ENCODE results near the gene TTLL12. TPM values are rescaled to one million over a fixed set of nuclear protein-coding genes. Genes with fewer than 3 reads are reported as not detected.

The TTLL12 gene
- total and polyA plus RNA-seq, 2 experiments from 2014 or later: 46.7 to 147 TPM

- H3K79me2 ChIP-seq (replicated peaks; ENCODE audit: insufficient read depth): no peaks in the 10 kb centered on the region
- H3K4me3 ChIP-seq: no peak overlapping the region
- Mint-ChIP-seq H3K4me1 (peaks cover 3% of the 10 kb centered on the region; the same call in 2 of the 3 replicates), H3K36me3 (ENCODE audit: low read depth) (no peaks in the 10 kb centered on the region), H3K27ac (no peak overlapping the region), H3K9me3 (no peaks in the 10 kb centered on the region), H3K27me3 (ENCODE audit: insufficient read depth, low read depth, poor library complexity) (peaks cover 11% of the 10 kb centered on the region), H3K4me3 (no peak overlapping the region; the same call in 2 of the 3 replicates)
- no peak overlapping the region for H2AFZ ChIP-seq
- H3K4me1 ChIP-seq (ENCODE audit: insufficient read depth): no peaks in the 10 kb centered on the region
- no peak for ATAC-seq
- TF ChIP-seq EZH2 (IDR thresholded peaks at IDR 0.05; ENCODE audit: low read depth, unreplicated experiment): no peak
- TF ChIP-seq POLR2AphosphoS5 (IDR thresholded peaks at IDR 0.05; ENCODE audit: low read depth): no peak
- TF ChIP-seq JUNB (IDR thresholded peaks at IDR 0.05; ENCODE audit: unreplicated experiment): no peak
- no peak for TF ChIP-seq REST (IDR thresholded peaks at IDR 0.05; ENCODE audit: unreplicated experiment)
- TF ChIP-seq ZNF462 (CRISPR knock-in tag; IDR thresholded peaks at IDR 0.05): no peak
- no peak for TF ChIP-seq CREB1 (CRISPR knock-in tag; IDR thresholded peaks at IDR 0.05; ENCODE audit: low read depth)
- TF ChIP-seq NANOG (IDR thresholded peaks at IDR 0.05; ENCODE audit: borderline replicate concordance): no peak
- no peak for TF ChIP-seq ETS1 (IDR thresholded peaks at IDR 0.05)
- TF ChIP-seq STAT1 (IDR thresholded peaks at IDR 0.05; ENCODE audit: unreplicated experiment): no peak
- no peak for TF ChIP-seq CTCF (conservative IDR thresholded peaks at IDR 0.05; ENCODE audit: low read depth in 2 of 2)
- no peak for TF ChIP-seq EZH2phosphoT487 (IDR thresholded peaks at IDR 0.05; ENCODE audit: unreplicated experiment)
- TF ChIP-seq ZNF331 (CRISPR knock-in tag; IDR thresholded peaks at IDR 0.05; ENCODE audit: low read depth): no peak
- no peak for TF ChIP-seq ZNF114 (CRISPR knock-in tag; IDR thresholded peaks at IDR 0.05)
- no peaks in the 10 kb centered on the region for H3K27me3 ChIP-seq (ENCODE audit: insufficient read depth)
- no peak overlapping the region for H3K27ac ChIP-seq (ENCODE audit: low read depth)
- no peaks in the 10 kb centered on the region for H3K36me3 ChIP-seq (ENCODE audit: insufficient read depth)
- H3F3A ChIP-seq (replicated peaks; ENCODE audit: low read depth): no peaks in the 10 kb centered on the region
- DNase-seq (ENCODE audit: low spot score): no peak
- no peak overlapping the region for H3K4me2 ChIP-seq
- H4K20me1 ChIP-seq (replicated peaks; ENCODE audit: insufficient read depth): no peaks in the 10 kb centered on the region
- no peaks in the 10 kb centered on the region for H3K9me2 ChIP-seq (ENCODE audit: insufficient read depth)
Observed at GRCh38 chr22:43160497-43161126, 26.3 kb downstream of the TTLL12 start.

Measured in GM23338 (cell line).